GM19372 (cell line): Measurements from ENCODE around the gene NES.

Source experiments
- ATAC-seq: cut with Tn5 transposase; IDR thresholded peaks from one replicate; pipeline ENCODE4 v1.9.1; 2021; ENCODE audit warnings: mild to moderate bottlenecking, low read depth, moderate library complexity; ENCODE audit not compliant: unreplicated experiment

NES gene

GRCh38 chr1:156676820-156677615, at the start of gene NES:
Gene NES, minus strand, starts transcription at chr1:156677407. Its CDS starts 143 bp downstream, at chr1:156677264.
- no peak for ATAC-seq

- no peak for ATAC-seq
Observed at GRCh38 chr1:156726549-156727226, 49.5 kb upstream of the NES start.

- no peak for ATAC-seq
Observed at GRCh38 chr1:156725683-156726280, 48.6 kb upstream of the NES start.

- no peak for ATAC-seq
Observed at GRCh38 chr1:156721535-156721934, 44.3 kb upstream of the NES start.

- ATAC-seq: no peak
Observed at GRCh38 chr1:156721131-156721530, 43.9 kb upstream of the NES start.

GRCh38 chr1:156717351-156717750, 40.1 kb upstream of the NES start:
- no peak for ATAC-seq

- ATAC-seq: no peak
Observed at GRCh38 chr1:156714830-156715229, 37.6 kb upstream of the NES start.

GRCh38 chr1:156712626-156713025, 35.4 kb upstream of the NES start:
- ATAC-seq: no peak

- ATAC-seq: no peak
Observed at GRCh38 chr1:156711011-156711817, 34.0 kb upstream of the NES start.

- no peak for ATAC-seq
Observed at GRCh38 chr1:156709757-156710489, 32.7 kb upstream of the NES start.

GRCh38 chr1:156709031-156709430, 31.8 kb upstream of the NES start:
- ATAC-seq: no peak

- no peak for ATAC-seq
Observed at GRCh38 chr1:156708218-156708661, 31.0 kb upstream of the NES start.

GRCh38 chr1:156707417-156708217, 30.4 kb upstream of the NES start:
- no peak for ATAC-seq

- no peak for ATAC-seq
Observed at GRCh38 chr1:156706657-156707416, 29.6 kb upstream of the NES start.

- ATAC-seq: no peak
Observed at GRCh38 chr1:156705918-156706656, 28.9 kb upstream of the NES start.

- no peak for ATAC-seq
Observed at GRCh38 chr1:156705321-156705917, 28.2 kb upstream of the NES start, which contains the start of gene CRABP2. Gene CRABP2, minus strand, starts transcription at chr1:156705583. Its CDS starts 137 bp downstream, at chr1:156705446.

GRCh38 chr1:156704930-156705320, 27.7 kb upstream of the NES start:
- ATAC-seq: no peak
